Measurements from ENCODE around the gene GRIK4.
"Not testable (repeated sequence)": the region's sequence is repeated elsewhere in the genome, so short reads cannot be mapped to it uniquely, and the experiment has no call there.

GRIK4 gene

DNA sequence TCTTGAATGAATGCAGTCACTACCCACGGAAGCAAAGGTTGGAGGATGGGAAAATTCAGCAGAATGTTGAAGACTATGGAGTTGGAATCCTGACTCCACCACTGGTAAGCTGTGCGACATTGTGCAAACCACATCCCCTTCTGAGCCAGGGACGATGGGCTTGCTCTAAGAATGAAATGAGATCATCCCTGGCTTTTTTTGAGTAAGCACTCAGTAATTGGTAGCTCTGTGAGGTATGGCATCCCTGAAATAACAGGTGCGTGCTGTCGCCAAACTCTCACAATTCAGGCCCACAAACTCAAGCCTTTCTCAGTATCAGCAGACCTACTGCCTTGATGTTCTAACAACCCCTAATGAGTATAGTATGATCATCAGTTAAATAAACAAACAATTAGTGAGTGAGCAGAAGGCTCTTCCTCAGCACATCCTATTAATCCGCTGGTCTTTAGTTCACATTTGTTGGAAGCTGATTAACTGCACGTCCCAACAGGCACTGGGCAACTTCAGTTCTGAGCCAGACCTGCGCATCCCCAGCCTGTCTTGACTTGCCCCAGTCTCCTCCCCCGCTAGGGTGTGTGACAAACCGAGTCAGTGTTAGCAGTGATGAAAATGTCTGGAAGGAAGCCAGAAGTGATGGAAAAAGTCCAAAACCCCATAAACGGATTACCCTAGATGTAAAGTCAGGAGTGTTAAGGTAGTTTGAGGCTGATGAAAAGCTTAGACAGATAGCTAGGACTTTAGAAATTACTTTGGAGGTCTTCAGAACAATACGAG lies 235.5 kb downstream of the GRIK4 start:
- no peak for DNase-seq (ENCODE audit: low read depth)

GRCh38 chr11:120747850-120748814 lies 236.6 kb downstream of the GRIK4 start:
- DNase-seq (ENCODE audit: low read depth) = no peak

GRCh38 chr11:120749395-120749794 lies 237.8 kb downstream of the GRIK4 start:
- DNase-seq (ENCODE audit: low read depth) = no peak

GRCh38 chr11:120750647-120751549 lies 239.3 kb downstream of the GRIK4 start:
- no peak for DNase-seq (ENCODE audit: low read depth)

GRCh38 chr11:120751550-120751949 lies 240.0 kb downstream of the GRIK4 start:
- no peak for DNase-seq (ENCODE audit: low read depth)

DNA sequence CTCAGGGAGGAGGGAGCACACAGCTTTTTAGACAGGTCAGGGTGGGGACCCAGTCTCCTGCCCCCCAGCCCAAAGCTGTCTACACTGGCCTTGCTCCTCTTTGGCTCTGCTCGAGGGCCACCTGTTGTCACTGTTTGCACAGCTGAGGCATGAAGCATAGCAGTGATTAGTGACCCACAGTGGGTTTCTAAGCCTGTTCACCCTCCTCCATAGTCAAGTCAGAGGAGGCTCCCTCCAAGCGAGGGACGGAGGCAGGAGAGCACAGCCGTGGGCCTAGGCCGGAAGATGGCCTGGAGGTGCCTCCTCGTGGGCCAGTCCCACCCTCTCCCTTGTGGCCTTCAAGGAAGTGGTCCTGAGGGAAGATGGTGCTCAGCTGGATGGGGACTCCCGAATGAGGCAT lies 241.1 kb downstream of the GRIK4 start:
- no peak for DNase-seq (ENCODE audit: low read depth)

DNA sequence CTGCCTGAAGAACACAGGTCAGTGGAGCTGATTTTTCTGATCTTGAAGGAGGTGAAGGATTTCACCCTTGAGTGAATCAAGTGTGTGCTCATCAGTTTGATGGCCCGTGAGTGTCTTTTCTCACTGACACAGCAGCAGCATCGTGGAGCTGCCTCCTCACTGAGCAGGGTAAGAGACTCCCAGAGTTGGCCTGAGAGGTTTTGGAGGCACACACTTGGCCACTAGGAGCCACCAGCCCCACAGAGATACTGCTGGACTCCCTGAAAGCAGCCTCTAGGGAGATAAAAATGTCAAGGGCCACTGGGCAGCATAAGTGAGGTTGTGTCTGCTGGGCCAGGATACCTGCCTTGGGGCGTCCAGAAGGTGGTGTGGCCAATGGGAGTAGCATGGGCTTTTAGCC lies 245.4 kb downstream of the GRIK4 start:
- DNase-seq (ENCODE audit: low read depth) = no peak

GRCh38 chr11:120759046-120759445 lies 247.5 kb downstream of the GRIK4 start:
- DNase-seq (ENCODE audit: low read depth) = no peak

- DNase-seq (ENCODE audit: low read depth) = not testable (repeated sequence)
These were observed 254.2 kb downstream of the GRIK4 start for GRCh38 chr11:120765710-120766109.

- no peak for DNase-seq (ENCODE audit: low read depth)
These were observed 254.8 kb downstream of the GRIK4 start for GRCh38 chr11:120766318-120766717.

- no peak for DNase-seq (ENCODE audit: low read depth)
These were observed 257.4 kb downstream of the GRIK4 start for GRCh38 chr11:120768949-120769348.

GRCh38 chr11:120769906-120770305 lies 258.4 kb downstream of the GRIK4 start:
- no peak for DNase-seq (ENCODE audit: low read depth)

GRCh38 chr11:120771551-120772060 lies 260.1 kb downstream of the GRIK4 start:
- DNase-seq (ENCODE audit: low read depth) = no peak

DNA sequence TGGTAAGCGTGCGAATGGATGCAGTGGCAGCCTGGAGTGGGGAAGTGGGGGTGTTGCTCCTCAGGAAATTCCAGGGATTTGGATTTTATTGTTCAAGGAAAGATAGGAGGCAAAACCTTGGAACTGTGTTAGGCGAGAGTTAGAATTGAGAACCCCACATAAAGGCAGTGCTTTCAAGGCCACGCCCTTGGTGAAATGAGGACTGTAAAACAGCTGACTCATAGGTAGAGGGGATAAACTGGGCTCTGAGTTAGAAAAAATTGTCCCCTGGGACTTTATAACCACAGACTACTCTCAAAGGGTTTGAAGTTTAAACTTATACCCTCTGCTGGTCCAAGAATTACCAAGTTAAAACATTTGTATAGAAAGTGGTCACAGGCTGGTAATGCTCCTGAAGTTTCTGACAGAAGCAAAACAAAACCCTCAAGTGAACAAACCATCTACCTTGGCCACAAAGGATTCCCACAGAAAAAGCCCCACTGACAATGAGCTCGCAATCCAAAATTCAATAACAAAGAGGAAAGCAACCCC lies 262.0 kb downstream of the GRIK4 start:
- DNase-seq (ENCODE audit: low read depth) = peak; percentile 7

- DNase-seq (ENCODE audit: low read depth) = no peak
These were observed 263.2 kb downstream of the GRIK4 start for GRCh38 chr11:120774591-120775386.

DNA sequence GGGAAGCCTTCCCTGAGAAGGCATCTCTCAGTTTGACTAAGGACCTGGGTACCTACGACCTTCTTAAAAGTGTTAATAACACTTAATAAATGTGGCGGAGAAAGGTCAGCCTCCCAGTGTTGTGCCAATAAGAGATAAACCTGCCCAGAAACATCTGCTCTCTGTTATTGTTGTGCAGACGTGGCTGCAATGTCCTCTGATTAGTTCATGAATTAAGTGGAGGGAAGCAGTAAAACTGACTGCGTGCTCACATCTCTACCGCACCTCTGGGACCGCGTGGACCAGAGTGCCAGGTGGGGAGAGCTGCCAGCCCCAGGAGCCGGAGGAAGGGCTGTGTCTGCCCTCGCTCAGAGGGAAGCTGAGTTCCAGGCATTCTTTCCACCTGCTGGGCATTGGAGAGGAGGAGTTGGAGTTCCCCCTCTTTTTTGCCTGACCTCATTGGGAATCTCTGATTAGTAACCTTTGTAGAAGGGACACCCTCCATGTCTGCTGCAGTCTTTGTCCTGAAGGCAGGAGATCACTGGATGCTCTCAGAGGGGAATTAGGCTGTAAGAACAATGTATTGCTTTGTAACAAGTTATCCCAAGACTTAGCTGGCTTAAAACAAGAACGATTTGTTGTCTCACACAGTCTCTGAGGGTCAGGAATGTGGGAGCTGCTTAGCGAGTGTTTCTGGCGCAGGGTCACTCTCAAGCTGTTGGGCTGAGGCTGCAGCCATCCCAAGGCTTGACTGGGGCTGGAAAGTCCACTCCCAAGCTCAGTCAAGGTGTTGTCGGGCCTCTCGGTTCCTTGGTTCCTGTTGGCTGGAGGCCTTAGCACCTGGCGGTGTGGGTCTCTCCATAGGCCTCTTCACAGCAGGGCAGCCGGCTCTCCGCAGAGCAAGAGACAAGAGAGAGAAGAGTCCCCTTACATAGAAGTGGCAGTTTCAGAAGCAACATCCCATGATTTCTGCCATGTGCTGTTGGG lies 264.7 kb downstream of the GRIK4 start:
- no peak for DNase-seq (ENCODE audit: low read depth)

DNA sequence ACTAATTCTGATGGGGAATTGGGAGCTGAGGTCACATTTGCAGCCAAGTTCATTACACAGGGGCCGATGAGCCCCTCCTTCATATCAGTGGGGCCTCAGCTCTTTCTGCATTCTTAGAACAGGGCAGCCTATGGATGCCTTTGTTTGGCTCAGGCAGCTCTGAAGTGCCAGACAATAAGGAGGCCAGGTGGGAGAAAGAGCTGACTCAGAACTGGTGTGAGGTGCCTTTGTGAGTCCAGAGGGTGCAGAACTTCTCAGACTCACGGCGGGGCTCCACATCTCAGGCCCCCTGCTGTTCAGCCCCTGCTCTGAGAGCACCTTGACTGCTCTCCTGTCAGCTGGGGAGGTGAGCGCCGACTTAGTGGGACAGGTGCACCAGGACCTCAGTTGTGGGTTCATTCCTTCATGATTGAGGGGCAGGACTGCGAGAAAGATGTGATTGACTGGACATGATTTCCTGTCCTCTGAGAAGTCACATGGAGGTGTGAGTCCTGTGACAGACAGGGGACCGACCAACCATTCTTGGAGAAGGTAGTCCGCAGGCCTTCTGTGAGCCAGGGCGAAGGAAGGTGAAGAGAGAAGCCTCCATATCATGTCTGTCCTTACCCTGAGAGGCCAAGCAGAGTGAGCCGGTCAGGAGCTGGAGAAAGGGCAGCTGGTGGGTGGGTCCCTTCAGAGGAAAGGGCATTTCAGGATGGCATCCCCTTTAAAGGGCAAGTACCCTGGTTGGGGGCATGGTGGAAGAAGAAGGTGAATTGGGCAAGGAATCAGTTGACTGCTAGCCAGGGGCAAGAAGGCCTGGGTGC lies 267.3 kb downstream of the GRIK4 start:
- DNase-seq (ENCODE audit: low read depth) = no peak

DNA sequence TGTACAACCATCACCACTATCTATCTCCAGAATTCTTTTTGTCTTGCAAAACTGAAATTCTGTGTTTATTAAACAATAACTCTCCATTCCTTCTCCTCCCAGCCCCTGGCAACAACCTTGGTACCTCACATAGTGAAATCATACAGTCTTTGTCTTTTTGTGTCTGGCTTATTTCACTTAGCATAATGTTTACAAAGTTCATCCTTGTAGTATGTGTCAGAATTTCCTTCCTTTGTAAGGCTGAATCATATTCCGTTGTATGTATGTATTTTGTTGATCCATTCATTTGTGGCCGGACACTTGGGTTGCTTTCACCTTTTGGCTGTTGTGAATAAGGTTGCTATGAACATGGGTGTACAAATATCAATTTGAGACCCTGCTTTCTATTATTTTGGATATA lies 268.7 kb downstream of the GRIK4 start:
- no peak for DNase-seq (ENCODE audit: low read depth)

Data from GM04504 (cell line).